Stomach (tissue), 9 donors: ENCODE measurements around the gene POGK. TPM values are rescaled to one million over a fixed set of nuclear protein-coding genes. Genes with fewer than 3 reads are reported as not detected.
A peak's percentile ranks its signal among the peaks of the same experiment; 100 is the strongest.
"Not testable (repeated sequence)": the region's sequence is repeated elsewhere in the genome, so short reads cannot be mapped to it uniquely, and the experiment has no call there.

Source experiments
- DNase-seq, 2 donors: peaks; one replicate each; pipeline versions ENCODE4 v3.0.0 to v3.0.0-alpha.2; 2013 to 2019
- H3K27ac ChIP-seq, 5 donors: fragments of 200-600 bp in 4 of 5; sonication (generic) in 4 of 5; one replicate each; pipeline ENCODE4 v1.5.1; 2013 to 2019; ENCODE audit warnings: mild to moderate bottlenecking in 1 of 5, moderate library complexity in 1 of 5
- H3K27me3 ChIP-seq, 3 donors: fragments of 200-600 bp; sonication (generic); one replicate each; pipeline ENCODE4 v1.5.1; 2017 to 2019; ENCODE audit warnings: mixed run types in 1 of 3
- H3K36me3 ChIP-seq, 4 donors: fragments of 200-600 bp; sonication (generic); 1 replicate in 3 of 4; 2 replicates in 1 of 4; pipeline ENCODE4 v1.5.1; 2016 to 2019
- H3K4me1 ChIP-seq, 4 donors: fragments of 200-600 bp; sonication (generic); one replicate each; pipeline ENCODE4 v1.5.1; 2016 to 2019
- H3K4me3 ChIP-seq, 4 donors: fragments of 200-600 bp; sonication (generic) in 3 of 4; one replicate each; pipeline ENCODE4 v1.5.1; 2016 to 2019; ENCODE audit warnings: mild to moderate bottlenecking in 1 of 4
- H3K9me3 ChIP-seq, 4 donors: fragments of 200-600 bp; sonication (generic); one replicate each; pipeline ENCODE4 v1.5.1; 2016 to 2019
- CTCF ChIP-seq, 7 experiments: fragments of 450-650 bp in 4 of 7; fragments of 200-600 bp in 3 of 7; sonication (generic) in 3 of 7; IDR thresholded peaks; one replicate each; pipeline ENCODE4 v1.5.1; 2016 to 2019; ENCODE audit warnings: antibody characterized with exemption in 7 of 7, control low read depth in 2 of 7, mild to moderate bottlenecking in 1 of 7
- EP300 ChIP-seq: sonication (generic); formaldehyde crosslinking; IDR thresholded peaks from one replicate; pipeline ENCODE4 v1.6.1; 2017; ENCODE audit warnings: antibody characterized with exemption
- POLR2A ChIP-seq, 4 donors: fragments of 450-650 bp; IDR thresholded peaks; one replicate each; pipeline ENCODE4 v1.6.1; 2016; ENCODE audit warnings: antibody characterized with exemption in 4 of 4, control low read depth in 2 of 4, mild to moderate bottlenecking in 1 of 4, moderate library complexity in 1 of 4
- POLR2AphosphoS5 ChIP-seq, 3 donors: sonication (generic); formaldehyde crosslinking; IDR thresholded peaks; one replicate each; pipeline ENCODE4 v1.6.1; 2016; ENCODE audit warnings: antibody characterized with exemption in 3 of 3
- WGBS, 5 donors: extraction: QIAGEN DNeasy Blood & Tissue Kit in 3 of 5; methylation state at CpG; one replicate each; pipeline versions ENCODE4 v1.1.5 to v1.1.7; 2013 to 2018; 5-methylcytosine and 5-hydroxymethylcytosine counted together
- intact Hi-C: fragments of 100-400 bp; cut with DNase I; formaldehyde crosslinking; loops from one replicate; pipeline ENCODE4 v1.15.1; 2023; ENCODE audit warnings: low total_unique reads
- polyA plus RNA-seq, 3 donors: library from polyadenylated mRNA; stranded (reverse); fragments of 200-250 nt; gene quantifications; one replicate each; pipeline ENCODE4 v1.2.3, GENCODE V29; 2013
- total RNA-seq, 5 donors: library from RNA; depleted of rRNA; stranded (reverse); fragments of >200 nt; gene quantifications; one replicate each; pipeline versions ENCODE4 v1.1.0 to v1.2.3, GENCODE V29; 2014 to 2016
- donor health status: healthy with polysubstance abuse.
- donor health status: Bipolar disorder and iron deficiency.
- donor health status: healthy.

Gene POGK
- total and polyA plus RNA-seq, 8 donors: 8.1 to 33.8 (median 15.9) TPM

DNA sequence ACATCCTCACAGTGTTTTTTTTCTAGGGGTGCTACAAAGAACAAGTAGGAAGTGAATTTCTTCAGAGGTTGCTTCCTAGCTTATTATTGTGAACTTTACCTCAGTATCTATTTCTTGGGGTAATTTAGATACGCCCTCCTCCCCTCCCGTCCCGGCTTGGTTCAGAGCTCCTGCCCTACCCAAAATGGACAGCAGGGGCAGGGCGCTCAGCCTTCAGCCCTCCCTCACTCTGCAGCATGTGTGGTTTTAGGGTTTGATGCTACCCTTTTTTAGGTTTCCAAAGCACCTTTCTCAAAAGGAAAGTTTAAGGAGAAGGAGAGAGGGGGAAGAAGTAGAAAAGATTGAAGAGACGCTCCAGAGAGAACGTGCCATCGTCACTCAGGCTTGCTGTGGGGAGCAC is 16.9 kb upstream of the POGK start:
- Histone ChIP-seq H3K4me3 (no peak overlapping the region), H3K27me3 (no peaks in the 10 kb centered on the region), H3K9me3 (peaks cover 0 to 16% (median 10%) of the 10 kb centered on the region in 4 donors), H3K27ac (no peak overlapping the region), H3K36me3 (no peaks in the 10 kb centered on the region), H3K4me1 (no peaks in the 10 kb centered on the region)
- 56 to 77% (median 69%) methylated on average over 7 of the region's 7 CpGs for WGBS, 5 donors
- no peak for TF ChIP-seq EP300
- TF ChIP-seq POLR2AphosphoS5 (IDR thresholded peaks at IDR 0.05): no peak
- intact Hi-C loops: no loop called here
- DNase-seq: no peak

- H3K9me3 ChIP-seq: peaks cover 0 to 32% (median 21%) of the 10 kb centered on the region in 4 donors
- H3K4me1 ChIP-seq: no peaks in the 10 kb centered on the region
- no peak for TF ChIP-seq POLR2A (IDR thresholded peaks at IDR 0.05)
- no peak for TF ChIP-seq POLR2AphosphoS5 (IDR thresholded peaks at IDR 0.05)
- no peak for TF ChIP-seq CTCF (IDR thresholded peaks at IDR 0.05)
- no peak for TF ChIP-seq EP300
- no peak for DNase-seq
- intact Hi-C loops: no loop called here
- no peaks in the 10 kb centered on the region for H3K36me3 ChIP-seq
- H3K27me3 ChIP-seq: no peaks in the 10 kb centered on the region
- H3K27ac ChIP-seq: no peak overlapping the region
- H3K4me3 ChIP-seq: no peak overlapping the region
Measured at GRCh38 chr1:166827426-166827825, 11.8 kb upstream of the POGK start.

DNA sequence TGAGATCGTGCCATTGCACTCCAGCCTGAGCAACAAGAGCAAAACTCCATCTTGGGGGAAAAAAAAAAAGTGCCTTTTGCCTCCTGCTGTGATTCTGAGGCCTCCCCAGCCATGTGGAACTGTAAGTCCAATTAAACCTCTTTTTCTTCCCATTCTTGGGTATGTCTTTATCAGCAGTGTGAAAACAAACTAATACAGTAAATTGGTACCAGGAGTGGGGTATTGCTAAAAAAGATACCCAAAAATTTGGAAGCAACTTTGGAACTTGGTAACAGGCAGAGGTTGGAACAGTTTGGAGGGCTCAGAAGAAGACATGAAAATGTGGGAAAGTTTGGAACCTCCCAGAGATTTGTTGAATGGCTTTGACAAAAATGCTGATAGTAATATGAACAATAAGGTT is 9.5 kb upstream of the POGK start:
- H3K4me3 ChIP-seq, intact Hi-C loops: not testable (repeated sequence)

DNA sequence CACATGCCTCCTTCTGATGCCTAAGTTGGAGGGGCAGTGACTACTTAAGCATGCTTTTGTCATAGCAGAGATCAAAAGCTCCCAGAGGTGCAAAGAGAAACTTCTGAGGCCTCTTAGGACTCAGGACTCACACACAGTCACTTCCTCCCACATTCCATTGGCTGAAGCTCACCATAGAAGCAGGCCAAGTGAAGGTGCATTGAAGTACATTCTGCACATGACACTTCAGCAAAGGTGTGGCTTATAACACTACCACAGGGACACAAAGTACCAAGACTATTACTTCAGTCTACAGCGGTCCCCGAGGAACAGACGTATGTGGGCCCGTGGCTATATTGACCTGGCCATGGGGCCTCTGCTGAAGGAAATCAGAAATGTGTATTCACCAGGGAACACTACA is 2.5 kb upstream of the POGK start:
- WGBS, 5 donors: 96 to 98% (median 98%) methylated on average over 4 of the region's 4 CpGs
- Histone ChIP-seq H3K27ac (no peak overlapping the region), H3K9me3 (no peaks in the 10 kb centered on the region), H3K36me3 (peaks cover 4 to 8% (median 8%) of the 10 kb centered on the region in 4 donors), H3K4me1 (peaks cover 29 to 32% (median 32%) of the 10 kb centered on the region in 4 donors), H3K27me3 (no peaks in the 10 kb centered on the region), H3K4me3 (no peak overlapping the region)
- intact Hi-C loops: no loop called here
- TF ChIP-seq POLR2A (IDR thresholded peaks at IDR 0.05): no peak
- TF ChIP-seq CTCF (IDR thresholded peaks at IDR 0.05): no peak
- no peak for TF ChIP-seq POLR2AphosphoS5 (IDR thresholded peaks at IDR 0.05)
- TF ChIP-seq EP300: no peak
- peak in 1 of 2 donors; percentile 17 for DNase-seq

More for the DNA sequence above, 9.5 kb upstream of the POGK start:
- WGBS, 5 donors: 47 to 82% (median 76%) methylated on average over 1 of the region's 1 CpG
- H3K27ac ChIP-seq, H3K4me1 ChIP-seq, DNase-seq, H3K36me3 ChIP-seq, H3K27me3 ChIP-seq: not testable (repeated sequence)
- peaks cover 0 to 32% (median 21%) of the 10 kb centered on the region in 4 donors for H3K9me3 ChIP-seq

GRCh38 chr1:166839600-166840308 is 479 bp downstream of the POGK start:
- H3K4me1 ChIP-seq: peaks cover 52 to 63% (median 62%) of the 10 kb centered on the region in 4 donors
- peak; percentile 57 to 82 for DNase-seq
- intact Hi-C loops: no loop called here
- H3K36me3 ChIP-seq: peaks cover 22 to 38% (median 38%) of the 10 kb centered on the region in 4 donors
- WGBS, 5 donors: 0 to 3% (median 2%) methylated on average over 20 to 82 of the region's 82 CpGs
- TF ChIP-seq CTCF (IDR thresholded peaks at IDR 0.05) (no peak), POLR2AphosphoS5 (IDR thresholded peaks at IDR 0.05) (no peak), POLR2A (IDR thresholded peaks at IDR 0.05) (no peak), EP300 (no peak)
- no peaks in the 10 kb centered on the region for H3K9me3 ChIP-seq
- H3K27me3 ChIP-seq: no peaks in the 10 kb centered on the region
- H3K27ac ChIP-seq: peak overlapping the region; percentile 89 to 94 (median 93)
- H3K4me3 ChIP-seq: peak overlapping the region; percentile 72 to 89 (median 74)
